ENCODE results near the gene SLC9A9.
A peak's percentile ranks its signal among the peaks of the same experiment; 100 is the strongest.
"Not testable (repeated sequence)": the region's sequence is repeated elsewhere in the genome, so short reads cannot be mapped to it uniquely, and the experiment has no call there.

The SLC9A9 gene

GRCh38 chr3:143551761-143552160 lies 296.5 kb downstream of the SLC9A9 start:
- peak; percentile 30 for DNase-seq (ENCODE audit: low read depth)

GRCh38 chr3:143548861-143549497 lies 299.3 kb downstream of the SLC9A9 start:
- DNase-seq (ENCODE audit: low read depth), result no peak

GRCh38 chr3:143548393-143548792 lies 299.9 kb downstream of the SLC9A9 start:
- no peak for DNase-seq (ENCODE audit: low read depth)

GRCh38 chr3:143538577-143538981 lies 309.7 kb downstream of the SLC9A9 start:
- DNase-seq (ENCODE audit: low read depth), result peak; percentile 92

- no peak for DNase-seq (ENCODE audit: low read depth)
Observed at GRCh38 chr3:143538061-143538460, 310.2 kb downstream of the SLC9A9 start.

GRCh38 chr3:143536817-143537535 lies 311.3 kb downstream of the SLC9A9 start:
- peak; percentile 97 for DNase-seq (ENCODE audit: low read depth)

GRCh38 chr3:143535994-143536784 lies 312.1 kb downstream of the SLC9A9 start:
- DNase-seq (ENCODE audit: low read depth), result no peak

GRCh38 chr3:143533391-143533790 lies 314.9 kb downstream of the SLC9A9 start:
- no peak for DNase-seq (ENCODE audit: low read depth)

- DNase-seq (ENCODE audit: low read depth), result no peak
Observed at GRCh38 chr3:143532091-143532490, 316.2 kb downstream of the SLC9A9 start.

- DNase-seq (ENCODE audit: low read depth), result no peak
Observed at GRCh38 chr3:143531101-143531500, 317.2 kb downstream of the SLC9A9 start.

GRCh38 chr3:143529798-143530197 lies 318.5 kb downstream of the SLC9A9 start:
- no peak for DNase-seq (ENCODE audit: low read depth)

GRCh38 chr3:143529018-143529478 lies 319.2 kb downstream of the SLC9A9 start:
- DNase-seq (ENCODE audit: low read depth), result peak; percentile 87

- DNase-seq (ENCODE audit: low read depth), result peak; percentile 75
Observed at GRCh38 chr3:143526011-143526545, 322.2 kb downstream of the SLC9A9 start.

GRCh38 chr3:143525408-143525807 lies 322.9 kb downstream of the SLC9A9 start:
- peak; percentile 95 for DNase-seq (ENCODE audit: low read depth)

GRCh38 chr3:143521803-143522202 lies 326.5 kb downstream of the SLC9A9 start:
- no peak for DNase-seq (ENCODE audit: low read depth)

- DNase-seq (ENCODE audit: low read depth), result not testable (repeated sequence)
Observed at GRCh38 chr3:143517131-143517530, 331.1 kb downstream of the SLC9A9 start.

- no peak for DNase-seq (ENCODE audit: low read depth)
Observed at GRCh38 chr3:143514874-143515273, 333.4 kb downstream of the SLC9A9 start.

GRCh38 chr3:143514109-143514508 lies 334.2 kb downstream of the SLC9A9 start:
- DNase-seq (ENCODE audit: low read depth), result no peak

GRCh38 chr3:143511174-143511879 lies 336.9 kb downstream of the SLC9A9 start:
- DNase-seq (ENCODE audit: low read depth), result no peak

GRCh38 chr3:143510601-143511000 lies 337.7 kb downstream of the SLC9A9 start:
- no peak for DNase-seq (ENCODE audit: low read depth)

- peak; percentile 82 for DNase-seq (ENCODE audit: low read depth)
Observed at GRCh38 chr3:143507735-143508580, 340.3 kb downstream of the SLC9A9 start.

All from fibroblast of gingiva (primary cell).